AG04450 (cell line): ENCODE data around the gene CFAP410. TPM values are rescaled to one million over a fixed set of nuclear protein-coding genes. Genes with fewer than 3 reads are reported as not detected.

Experiments used
- CTCF ChIA-PET: fragments of 300-600, 350-600 bp; formaldehyde crosslinking; extraction: SDS; loops from one replicate; lab custom pipeline; 2022; ENCODE audit warnings: antibody characterized with exemption, inconsistent platforms; lab: Charles Lee
- POLR2A ChIA-PET: fragments of 350-600 bp; formaldehyde crosslinking; extraction: SDS; loops from one replicate; lab custom pipeline; 2021; ENCODE audit warnings: antibody characterized with exemption, inconsistent platforms; lab: Yijun Ruan, JAX
- DNase-seq: peaks from one replicate; pipeline ENCODE4 v3.0.0-alpha.2; 2011; ENCODE audit warnings: low read depth, low spot score
- H3K27ac ChIP-seq: one replicate; pipeline ENCODE4 v1.5.1; 2012; ENCODE audit warnings: low read depth, low read length, control low read depth
- H3K27me3 ChIP-seq: one replicate; pipeline ENCODE4 v1.6.0; 2012; ENCODE audit warnings: low read length; ENCODE audit not compliant: control insufficient read depth, insufficient read depth
- H3K4me3 ChIP-seq: 2 replicates; pipeline ENCODE4 v1.5.1; 2011; ENCODE audit warnings: mild to moderate bottlenecking, low read depth, low read length, control low read depth
- H3K9me3 ChIP-seq: 2 replicates; pipeline ENCODE4 v1.5.1; 2012; ENCODE audit warnings: low read length; ENCODE audit not compliant: control insufficient read depth, insufficient read depth
- polyA plus RNA-seq: library from polyadenylated mRNA; depleted of rRNA; stranded (reverse); fragments of >200 nt; gene quantifications from 2 replicates; pipeline ENCODE4 v1.2.3, GENCODE V29; 2011
- TF ChIP-seq, protein P1 (sequence below): IDR thresholded peaks from 2 replicates; pipeline ENCODE4 v1.5.1; 2011; ENCODE audit warnings: low read depth, low read length, control low read depth, inconsistent platforms

The CFAP410 gene
- polyA plus RNA-seq, 1 experiment, result 3.7 TPM

DNA sequence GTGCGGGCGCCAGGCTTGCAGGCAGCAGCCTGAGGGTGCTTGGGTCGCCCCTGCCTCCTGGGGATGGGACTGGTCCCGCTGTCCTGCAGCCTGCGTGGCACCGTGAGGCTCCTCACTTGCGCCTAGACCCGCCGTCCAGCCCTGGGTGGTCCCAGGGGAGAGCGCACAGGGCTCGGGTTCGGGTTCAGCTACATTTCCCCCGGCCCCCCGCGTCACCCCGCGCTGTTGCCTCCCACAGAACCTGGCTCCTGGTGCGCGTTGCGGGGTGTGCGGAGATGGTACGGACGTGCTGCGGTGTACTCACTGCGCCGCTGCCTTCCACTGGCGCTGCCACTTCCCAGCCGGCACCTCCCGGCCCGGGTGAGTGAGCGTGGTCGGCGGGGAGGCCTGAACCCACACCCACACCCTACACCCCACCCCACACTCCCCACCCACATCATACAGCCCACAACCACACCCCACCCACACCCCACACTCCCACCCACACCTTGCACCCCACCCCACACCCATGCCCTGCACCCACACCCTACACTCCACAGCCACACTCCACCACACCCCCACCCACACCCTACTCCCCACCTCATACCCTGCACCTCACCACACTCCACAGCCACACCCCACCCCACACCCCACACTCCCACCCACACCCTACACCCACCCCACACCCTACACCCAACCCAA, 45.5 kb downstream of the CFAP410 start:
- Histone ChIP-seq H3K27me3 (peaks cover 14% of the 10 kb centered on the region), H3K9me3 (no peaks in the 10 kb centered on the region), H3K4me3 (no peak overlapping the region), H3K27ac (no peak overlapping the region)
- ChIA-PET POLR2A (no interaction called here), CTCF (no interaction called here)
- TF ChIP-seq, protein P1, sequence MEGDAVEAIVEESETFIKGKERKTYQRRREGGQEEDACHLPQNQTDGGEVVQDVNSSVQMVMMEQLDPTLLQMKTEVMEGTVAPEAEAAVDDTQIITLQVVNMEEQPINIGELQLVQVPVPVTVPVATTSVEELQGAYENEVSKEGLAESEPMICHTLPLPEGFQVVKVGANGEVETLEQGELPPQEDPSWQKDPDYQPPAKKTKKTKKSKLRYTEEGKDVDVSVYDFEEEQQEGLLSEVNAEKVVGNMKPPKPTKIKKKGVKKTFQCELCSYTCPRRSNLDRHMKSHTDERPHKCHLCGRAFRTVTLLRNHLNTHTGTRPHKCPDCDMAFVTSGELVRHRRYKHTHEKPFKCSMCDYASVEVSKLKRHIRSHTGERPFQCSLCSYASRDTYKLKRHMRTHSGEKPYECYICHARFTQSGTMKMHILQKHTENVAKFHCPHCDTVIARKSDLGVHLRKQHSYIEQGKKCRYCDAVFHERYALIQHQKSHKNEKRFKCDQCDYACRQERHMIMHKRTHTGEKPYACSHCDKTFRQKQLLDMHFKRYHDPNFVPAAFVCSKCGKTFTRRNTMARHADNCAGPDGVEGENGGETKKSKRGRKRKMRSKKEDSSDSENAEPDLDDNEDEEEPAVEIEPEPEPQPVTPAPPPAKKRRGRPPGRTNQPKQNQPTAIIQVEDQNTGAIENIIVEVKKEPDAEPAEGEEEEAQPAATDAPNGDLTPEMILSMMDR, result no peak
- no peak for DNase-seq

DNA sequence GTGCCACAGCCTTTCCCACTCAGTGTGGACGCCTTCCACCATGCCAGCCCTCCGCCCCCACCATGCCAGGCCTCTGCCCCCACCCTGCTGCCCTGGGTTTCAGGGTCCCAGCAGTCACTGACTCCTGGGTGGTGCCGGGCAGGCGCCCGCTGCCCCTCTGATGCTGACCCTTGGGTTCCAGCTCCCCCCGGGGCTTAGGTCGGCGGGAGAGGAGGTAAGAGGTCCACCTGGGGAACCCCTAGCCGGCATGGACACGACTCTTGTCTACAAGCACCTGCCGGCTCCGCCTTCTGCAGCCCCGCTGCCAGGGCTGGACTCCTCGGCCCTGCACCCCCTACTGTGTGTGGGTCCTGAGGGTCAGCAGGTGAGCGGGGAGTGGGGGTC, 46.4 kb downstream of the CFAP410 start:
- Histone ChIP-seq H3K4me3 (no peak overlapping the region), H3K27me3 (peaks cover 21% of the 10 kb centered on the region), H3K27ac (no peak overlapping the region), H3K9me3 (no peaks in the 10 kb centered on the region)
- TF ChIP-seq, protein P1, result no peak
- ChIA-PET CTCF (no interaction called here), POLR2A (no interaction called here)
- no peak for DNase-seq

DNA sequence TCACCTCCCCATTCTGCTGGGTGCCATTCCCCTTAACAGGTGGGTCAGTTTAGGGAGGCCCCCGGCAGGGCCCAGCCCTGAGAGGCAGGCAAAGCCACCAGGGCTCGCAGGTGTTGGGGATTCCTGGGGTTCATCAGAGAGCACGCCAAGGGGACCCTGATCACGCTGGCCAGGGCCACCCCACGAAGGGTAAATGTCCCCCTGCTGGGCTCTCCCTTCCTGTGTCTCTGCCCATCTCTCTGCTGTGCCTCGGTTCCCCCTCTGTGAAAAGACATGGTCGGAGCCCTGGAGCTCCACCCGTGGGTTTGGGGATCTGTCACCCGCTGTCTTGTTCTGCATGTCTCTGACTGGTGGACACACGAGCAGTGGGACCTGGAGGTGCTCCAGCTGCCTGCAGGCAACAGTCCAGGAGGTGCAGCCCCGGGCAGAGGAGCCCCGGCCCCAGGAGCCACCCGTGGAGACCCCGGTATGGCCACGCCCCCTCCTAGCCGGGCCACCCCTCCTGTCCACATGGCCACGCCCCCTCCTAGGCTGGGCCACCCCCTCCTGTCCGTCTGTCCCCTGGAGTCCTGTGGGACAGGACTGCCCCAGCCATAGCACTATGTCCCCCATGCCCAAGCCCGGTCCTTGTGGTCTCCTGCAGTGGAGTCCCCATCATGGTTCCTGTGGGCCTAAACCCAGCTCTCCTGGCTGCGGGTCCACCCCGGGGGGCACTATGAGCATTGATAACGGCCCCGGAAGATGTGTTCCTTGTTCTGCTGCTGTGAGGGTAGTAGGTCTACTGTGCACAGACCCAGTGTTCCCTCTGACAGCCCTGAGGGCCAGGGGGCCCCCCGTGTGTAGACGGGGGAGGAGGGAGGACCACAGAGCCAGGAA, 47.0 kb downstream of the CFAP410 start:
- no peak for DNase-seq
- CTCF ChIA-PET, result no interaction called here
- Histone ChIP-seq H3K4me3 (no peak overlapping the region), H3K9me3 (no peaks in the 10 kb centered on the region), H3K27ac (no peak overlapping the region), H3K27me3 (peaks cover 21% of the 10 kb centered on the region)
- TF ChIP-seq, protein P1, result no peak
- POLR2A ChIA-PET, result no interaction called here

DNA sequence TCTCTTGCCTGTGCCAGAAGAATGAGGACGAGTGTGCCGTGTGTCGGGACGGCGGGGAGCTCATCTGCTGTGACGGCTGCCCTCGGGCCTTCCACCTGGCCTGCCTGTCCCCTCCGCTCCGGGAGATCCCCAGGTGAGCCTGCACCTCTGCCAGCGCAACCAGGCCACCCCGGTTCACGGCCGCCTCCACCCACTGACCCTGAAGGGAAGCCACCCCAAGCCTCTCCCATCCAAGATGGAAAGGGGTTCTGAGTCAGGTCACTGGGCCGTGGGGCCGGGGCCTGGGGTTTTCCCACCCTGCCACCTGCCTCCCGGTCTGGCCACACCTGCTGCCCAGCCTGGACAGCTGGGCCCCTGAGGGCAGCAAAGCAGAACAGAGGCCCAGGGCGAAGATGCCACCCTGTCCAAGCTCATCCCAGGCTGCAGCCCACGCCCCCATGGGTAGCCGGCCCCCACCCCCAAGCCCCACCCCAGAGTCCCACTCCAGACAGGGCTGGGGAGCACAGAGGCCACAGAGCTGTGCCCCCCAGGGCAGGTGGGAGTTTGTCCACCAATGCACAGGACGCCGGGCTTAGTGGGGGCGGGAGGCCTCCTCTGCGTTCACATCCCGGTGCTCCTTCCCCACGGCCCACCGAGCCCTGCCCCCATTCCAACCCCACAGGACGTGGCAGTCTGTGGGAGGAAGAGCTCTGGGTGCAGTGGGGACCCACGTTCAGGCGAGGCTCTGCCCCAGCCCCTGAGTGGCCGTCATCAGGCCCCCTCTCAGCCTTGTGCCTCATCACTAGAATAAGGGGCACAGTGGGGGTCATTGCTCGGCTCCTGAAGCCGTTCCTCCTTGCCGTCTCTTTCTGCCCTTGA, 47.9 kb downstream of the CFAP410 start:
- TF ChIP-seq, protein P1, result no peak
- Histone ChIP-seq H3K4me3 (no peak overlapping the region), H3K27ac (no peak overlapping the region), H3K27me3 (peaks cover 26% of the 10 kb centered on the region), H3K9me3 (no peaks in the 10 kb centered on the region)
- no peak for DNase-seq
- ChIA-PET POLR2A (no interaction called here), CTCF (no interaction called here)
